ENCODE measurements around the gene TSC22D3. TPM values are rescaled to one million over a fixed set of nuclear protein-coding genes. Genes with fewer than 3 reads are reported as not detected.

Gene TSC22D3
- total and polyA plus RNA-seq, 8 donors: 198 to 906 (median 338) TPM

DNA sequence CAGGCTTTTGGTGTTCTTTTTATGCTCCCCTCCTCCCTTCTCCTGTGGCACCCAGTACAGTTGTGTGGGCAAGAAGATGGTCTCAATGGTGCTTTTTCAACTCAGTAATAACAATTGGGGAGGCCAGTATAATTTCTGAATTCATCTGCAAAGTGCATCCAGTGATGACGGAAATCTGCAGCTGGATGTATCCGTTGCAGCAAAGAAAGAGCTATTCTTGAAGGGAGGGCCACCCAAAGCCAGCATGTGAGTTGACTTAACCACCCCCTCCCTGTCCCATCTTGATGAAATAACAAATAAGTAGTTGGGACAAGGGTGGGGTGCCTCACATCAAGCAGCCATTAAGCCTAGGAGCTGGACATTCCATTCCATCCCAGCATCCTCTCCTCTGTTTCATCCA lies 30.7 kb downstream of the TSC22D3 start:
- TF ChIP-seq POLR2AphosphoS5 (IDR thresholded peaks at IDR 0.05) (no peak), POLR2A (IDR thresholded peaks at IDR 0.05) (no peak), EP300 (IDR thresholded peaks at IDR 0.05) (no peak)
- TF ChIP-seq, protein P1, sequence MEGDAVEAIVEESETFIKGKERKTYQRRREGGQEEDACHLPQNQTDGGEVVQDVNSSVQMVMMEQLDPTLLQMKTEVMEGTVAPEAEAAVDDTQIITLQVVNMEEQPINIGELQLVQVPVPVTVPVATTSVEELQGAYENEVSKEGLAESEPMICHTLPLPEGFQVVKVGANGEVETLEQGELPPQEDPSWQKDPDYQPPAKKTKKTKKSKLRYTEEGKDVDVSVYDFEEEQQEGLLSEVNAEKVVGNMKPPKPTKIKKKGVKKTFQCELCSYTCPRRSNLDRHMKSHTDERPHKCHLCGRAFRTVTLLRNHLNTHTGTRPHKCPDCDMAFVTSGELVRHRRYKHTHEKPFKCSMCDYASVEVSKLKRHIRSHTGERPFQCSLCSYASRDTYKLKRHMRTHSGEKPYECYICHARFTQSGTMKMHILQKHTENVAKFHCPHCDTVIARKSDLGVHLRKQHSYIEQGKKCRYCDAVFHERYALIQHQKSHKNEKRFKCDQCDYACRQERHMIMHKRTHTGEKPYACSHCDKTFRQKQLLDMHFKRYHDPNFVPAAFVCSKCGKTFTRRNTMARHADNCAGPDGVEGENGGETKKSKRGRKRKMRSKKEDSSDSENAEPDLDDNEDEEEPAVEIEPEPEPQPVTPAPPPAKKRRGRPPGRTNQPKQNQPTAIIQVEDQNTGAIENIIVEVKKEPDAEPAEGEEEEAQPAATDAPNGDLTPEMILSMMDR (IDR thresholded peaks at IDR 0.05): no peak
- WGBS, 5 donors: 88 to 95% (median 93%) methylated on average over 2 of the region's 2 CpGs

DNA sequence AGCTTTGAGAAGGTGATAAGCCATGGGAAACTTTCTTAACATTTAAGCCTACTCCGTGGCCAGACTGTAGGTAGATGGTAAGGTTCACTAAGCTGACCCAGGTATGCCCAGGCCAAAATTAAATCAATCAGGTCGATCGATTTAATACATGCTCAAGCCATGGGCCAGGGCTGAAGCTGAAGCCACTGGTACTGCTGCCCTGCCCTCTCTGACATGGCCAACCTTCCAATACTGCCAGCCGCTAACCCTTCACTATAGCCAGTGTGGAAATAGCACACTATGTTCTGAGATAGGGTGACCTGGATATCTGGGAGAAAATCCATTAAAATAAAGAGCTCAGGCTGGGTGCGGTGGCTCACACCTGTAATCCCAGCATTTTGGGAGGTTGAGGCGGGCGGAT lies 31.6 kb downstream of the TSC22D3 start:
- 83 to 97% (median 93%) methylated on average over 7 of the region's 7 CpGs for whole genome bisulfite sequencing, 5 donors
- Histone ChIP-seq H3K4me3 (no peak overlapping the region), H3K27me3 (peaks cover 0 to 4% (median 0%) of the 10 kb centered on the region in 3 donors), H3K27ac (peak overlapping the region; percentile 87 to 94 (median 90)), H3K4me1 (peaks cover 56 to 85% (median 79%) of the 10 kb centered on the region in 4 donors), H3K36me3 (no peaks in the 10 kb centered on the region), H3K9me3 (no peaks in the 10 kb centered on the region)
- TF ChIP-seq POLR2A (IDR thresholded peaks at IDR 0.05) (no peak), POLR2AphosphoS5 (IDR thresholded peaks at IDR 0.05) (no peak)
- TF ChIP-seq, protein P1 (IDR thresholded peaks at IDR 0.05): no peak
- intact Hi-C loops (cut with DNase I; ENCODE audit: low total_unique reads): no loop called here
- DNase-seq: no peak

More for the DNA sequence above, 30.7 kb downstream of the TSC22D3 start:
- no peak overlapping the region for H3K4me3 ChIP-seq
- H3K4me1 ChIP-seq: peaks cover 53 to 80% (median 71%) of the 10 kb centered on the region in 4 donors
- DNase-seq: no peak
- intact Hi-C loops (cut with DNase I; ENCODE audit: low total_unique reads): no loop called here
- H3K9me3 ChIP-seq: no peaks in the 10 kb centered on the region
- peaks cover 0 to 4% (median 0%) of the 10 kb centered on the region in 3 donors for H3K27me3 ChIP-seq
- no peaks in the 10 kb centered on the region for H3K36me3 ChIP-seq
- H3K27ac ChIP-seq: no peak overlapping the region

DNA sequence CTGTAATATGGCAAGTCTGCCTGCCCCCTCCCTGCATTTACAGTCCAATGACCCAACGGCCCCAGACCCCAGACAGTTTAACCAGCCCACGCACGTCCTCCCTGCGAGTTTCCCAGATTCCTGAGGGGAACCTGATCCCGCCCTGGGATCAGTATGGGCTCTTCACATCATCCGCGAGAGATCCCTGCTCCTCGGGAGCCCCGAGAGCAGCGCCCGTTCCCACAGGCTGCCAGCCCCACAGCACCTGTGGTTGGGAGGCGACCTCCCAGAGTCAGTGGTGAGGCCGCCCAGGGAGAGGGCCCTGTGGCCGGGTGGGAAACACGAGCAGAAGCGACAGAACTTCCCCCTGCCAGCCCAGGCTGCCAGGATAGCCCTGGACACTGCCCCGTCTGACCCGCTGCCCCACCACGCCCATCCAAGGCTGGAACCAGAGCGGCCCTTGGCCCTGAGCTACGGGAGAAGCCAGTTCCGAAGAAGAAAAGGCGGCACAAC lies 32.8 kb downstream of the TSC22D3 start:
- H3K4me3 ChIP-seq: peak overlapping the region in 3 of 4 donors; percentile 18 to 26 (median 24)
- peaks cover 0 to 4% (median 0%) of the 10 kb centered on the region in 3 donors for H3K27me3 ChIP-seq
- H3K27ac ChIP-seq: peak overlapping the region; percentile 87 to 94 (median 90)
- TF ChIP-seq, protein P1 (IDR thresholded peaks at IDR 0.05): no peak
- TF ChIP-seq POLR2A (IDR thresholded peaks at IDR 0.05): no peak
- TF ChIP-seq EP300 (IDR thresholded peaks at IDR 0.05): no peak
- TF ChIP-seq POLR2AphosphoS5 (IDR thresholded peaks at IDR 0.05): no peak
- H3K4me1 ChIP-seq: peaks cover 58 to 86% (median 82%) of the 10 kb centered on the region in 4 donors
- no peaks in the 10 kb centered on the region for H3K36me3 ChIP-seq
- H3K9me3 ChIP-seq: no peaks in the 10 kb centered on the region
- DNase-seq: peak in 1 of 2 donors; percentile 42
- intact Hi-C loops (cut with DNase I; ENCODE audit: low total_unique reads): no loop called here
- WGBS, 5 donors: 25 to 44% (median 40%) methylated on average over 2 to 23 of the region's 23 CpGs

DNA sequence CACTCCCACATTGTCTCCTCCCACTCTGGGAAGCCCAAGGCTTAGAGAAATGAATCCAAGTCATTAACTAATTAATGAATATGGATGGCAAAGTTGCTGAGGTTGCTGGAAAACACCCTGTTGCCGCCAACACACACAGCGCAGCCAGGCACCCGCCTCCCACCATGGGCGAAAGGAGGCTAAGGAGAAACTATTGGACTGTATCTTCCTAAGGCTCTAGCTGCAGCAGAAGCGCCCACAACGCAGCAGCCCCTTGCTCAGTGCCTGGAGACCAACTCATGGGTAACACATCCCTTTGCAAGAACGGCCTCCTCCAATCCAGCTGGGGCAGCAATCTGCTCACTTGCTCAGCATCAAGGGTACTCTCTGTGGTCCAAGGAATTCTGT lies 34.2 kb downstream of the TSC22D3 start:
- no peak for DNase-seq
- WGBS, 5 donors: 29 to 61% (median 40%) methylated on average over 5 to 7 of the region's 7 CpGs
- TF ChIP-seq, protein P1 (IDR thresholded peaks at IDR 0.05): no peak
- TF ChIP-seq POLR2AphosphoS5 (IDR thresholded peaks at IDR 0.05): no peak
- TF ChIP-seq POLR2A (IDR thresholded peaks at IDR 0.05): no peak
- no peak for TF ChIP-seq EP300 (IDR thresholded peaks at IDR 0.05)
- Histone ChIP-seq H3K4me1 (peaks cover 49 to 86% (median 80%) of the 10 kb centered on the region in 4 donors), H3K27ac (peak overlapping the region; percentile 75 to 94 (median 90)), H3K36me3 (no peaks in the 10 kb centered on the region), H3K9me3 (no peaks in the 10 kb centered on the region), H3K27me3 (peaks cover 0 to 4% (median 0%) of the 10 kb centered on the region in 3 donors), H3K4me3 (no peak overlapping the region)
- intact Hi-C loops (cut with DNase I; ENCODE audit: low total_unique reads): no loop called here

All from stomach (tissue), 9 donors.